Mammary epithelial cell (primary cell): ENCODE results near the gene HIVEP2.

Source experiments
- CTCF ChIP-seq, 2 donors: IDR thresholded peaks in 1 of 2; conservative IDR thresholded peaks in 1 of 2; 2 replicates each; pipeline ENCODE4 v1.5.1; 2011 to 2012; ENCODE audit warnings: inconsistent platforms in 2 of 2, low read length in 2 of 2, mild to moderate bottlenecking in 2 of 2, control low read depth in 1 of 2, low read depth in 1 of 2; ENCODE audit not compliant: insufficient read depth in 1 of 2; ENCODE audit errors: extremely low read depth in 1 of 2
- EZH2 ChIP-seq: IDR thresholded peaks from 2 replicates; pipeline ENCODE4 v1.6.1; 2012; ENCODE audit warnings: low read length, inconsistent platforms, borderline replicate concordance

GRCh38 chr6:142844065-142844755 is 100.8 kb downstream of the HIVEP2 start:
- TF ChIP-seq CTCF (conservative IDR thresholded peaks at IDR 0.05 in 1 of 2, IDR thresholded peaks at IDR 0.05 in 1 of 2; ENCODE audit: extremely low read depth in 1 of 2, insufficient read depth in 1 of 2, low read depth in 1 of 2, low read length in 2 of 2) = no peak
- TF ChIP-seq EZH2 = no peak
